Measurements from ENCODE around the gene CTIF.
"Not testable (repeated sequence)": the region's sequence is repeated elsewhere in the genome, so short reads cannot be mapped to it uniquely, and the experiment has no call there.

DNA sequence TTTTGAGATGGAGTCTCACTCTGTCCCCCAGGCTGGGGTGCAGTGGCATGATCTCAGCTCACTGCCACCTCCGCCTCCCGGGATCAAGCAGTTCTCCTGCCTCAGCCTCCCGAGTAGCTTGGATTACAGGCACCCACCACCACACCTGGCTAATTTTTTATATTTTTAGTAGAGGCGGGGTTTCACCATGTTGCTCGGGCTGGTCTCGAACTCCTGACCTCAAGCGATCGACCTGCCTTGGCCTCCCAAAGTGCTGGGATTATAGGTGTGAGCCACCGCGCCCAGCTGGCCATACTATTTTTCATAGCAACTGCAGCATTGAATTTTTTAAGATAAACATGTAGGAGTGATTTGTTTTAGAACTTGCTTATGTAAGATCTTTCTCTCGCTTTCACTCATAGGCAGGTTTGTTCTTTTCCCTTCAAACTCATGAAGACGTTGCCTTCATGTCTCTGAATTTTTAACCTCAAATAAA is 273.2 kb downstream of the CTIF start:
- TF ChIP-seq, protein P1, sequence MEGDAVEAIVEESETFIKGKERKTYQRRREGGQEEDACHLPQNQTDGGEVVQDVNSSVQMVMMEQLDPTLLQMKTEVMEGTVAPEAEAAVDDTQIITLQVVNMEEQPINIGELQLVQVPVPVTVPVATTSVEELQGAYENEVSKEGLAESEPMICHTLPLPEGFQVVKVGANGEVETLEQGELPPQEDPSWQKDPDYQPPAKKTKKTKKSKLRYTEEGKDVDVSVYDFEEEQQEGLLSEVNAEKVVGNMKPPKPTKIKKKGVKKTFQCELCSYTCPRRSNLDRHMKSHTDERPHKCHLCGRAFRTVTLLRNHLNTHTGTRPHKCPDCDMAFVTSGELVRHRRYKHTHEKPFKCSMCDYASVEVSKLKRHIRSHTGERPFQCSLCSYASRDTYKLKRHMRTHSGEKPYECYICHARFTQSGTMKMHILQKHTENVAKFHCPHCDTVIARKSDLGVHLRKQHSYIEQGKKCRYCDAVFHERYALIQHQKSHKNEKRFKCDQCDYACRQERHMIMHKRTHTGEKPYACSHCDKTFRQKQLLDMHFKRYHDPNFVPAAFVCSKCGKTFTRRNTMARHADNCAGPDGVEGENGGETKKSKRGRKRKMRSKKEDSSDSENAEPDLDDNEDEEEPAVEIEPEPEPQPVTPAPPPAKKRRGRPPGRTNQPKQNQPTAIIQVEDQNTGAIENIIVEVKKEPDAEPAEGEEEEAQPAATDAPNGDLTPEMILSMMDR (conservative IDR thresholded peaks at IDR 0.05 in 1 of 2, IDR thresholded peaks at IDR 0.05 in 1 of 2; ENCODE audit: low read depth in 1 of 2, low read length in 2 of 2): not testable (repeated sequence)
- not testable (repeated sequence) for TF ChIP-seq EZH2 (IDR thresholded peaks at IDR 0.05; ENCODE audit: low read length, missing control alignments)
